Pulmonary artery endothelial cell (primary cell): Measurements from ENCODE around the gene ACVR1B. TPM values are rescaled to one million over a fixed set of nuclear protein-coding genes. Genes with fewer than 3 reads are reported as not detected.

Source experiments
- DNase-seq: peaks from one replicate; pipeline ENCODE4 v3.0.0-alpha.2; 2011; ENCODE audit warnings: low read depth, low spot score
- total RNA-seq: library from RNA; depleted of rRNA; stranded (reverse); fragments of >200 nt; gene quantifications from 2 replicates; pipeline ENCODE4 v1.2.3, GENCODE V29; 2014

The ACVR1B gene
- total RNA-seq, 1 donor from 2014 or later = 20.5 TPM

DNA sequence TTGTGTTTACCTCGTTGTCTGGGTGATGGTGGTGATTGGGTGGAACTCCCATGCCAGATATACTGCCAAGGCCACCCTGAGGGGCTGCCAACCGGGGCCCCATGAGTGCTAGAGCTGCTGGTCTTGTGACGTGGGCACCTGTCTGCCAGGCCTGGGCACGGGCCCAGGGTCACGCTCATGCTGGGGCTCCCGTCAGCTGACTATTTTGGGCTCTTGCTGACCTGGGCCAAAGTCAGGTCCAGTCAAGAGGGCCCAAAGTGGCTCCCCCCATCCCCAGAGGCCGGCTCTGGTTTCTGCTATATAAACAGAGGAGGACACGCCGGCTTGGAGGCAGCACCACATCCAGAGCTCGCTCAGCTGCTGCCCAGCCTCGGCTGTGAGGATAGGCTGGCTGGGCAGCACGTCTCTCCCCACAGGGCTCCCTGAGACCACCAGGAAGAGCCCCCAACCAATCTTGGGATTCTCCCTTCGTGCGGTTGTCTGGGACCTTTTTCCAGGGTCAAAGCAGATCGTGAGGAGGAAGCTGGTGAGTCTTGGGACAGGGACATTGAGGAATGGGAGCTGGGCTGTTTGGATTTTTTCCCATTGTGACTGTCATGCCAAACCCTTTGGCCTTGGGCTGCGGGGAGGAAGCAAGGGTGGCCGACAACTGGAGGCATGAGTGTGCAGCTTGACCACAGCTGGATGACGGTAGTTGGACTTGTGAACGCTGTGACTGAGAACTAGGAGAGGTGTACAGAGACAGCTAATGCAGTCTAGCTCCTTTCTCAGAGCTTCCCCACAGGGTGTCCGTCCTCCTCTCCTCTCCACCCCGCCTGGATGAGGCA, 92.1 kb downstream of the ACVR1B start:
- no peak for DNase-seq

DNA sequence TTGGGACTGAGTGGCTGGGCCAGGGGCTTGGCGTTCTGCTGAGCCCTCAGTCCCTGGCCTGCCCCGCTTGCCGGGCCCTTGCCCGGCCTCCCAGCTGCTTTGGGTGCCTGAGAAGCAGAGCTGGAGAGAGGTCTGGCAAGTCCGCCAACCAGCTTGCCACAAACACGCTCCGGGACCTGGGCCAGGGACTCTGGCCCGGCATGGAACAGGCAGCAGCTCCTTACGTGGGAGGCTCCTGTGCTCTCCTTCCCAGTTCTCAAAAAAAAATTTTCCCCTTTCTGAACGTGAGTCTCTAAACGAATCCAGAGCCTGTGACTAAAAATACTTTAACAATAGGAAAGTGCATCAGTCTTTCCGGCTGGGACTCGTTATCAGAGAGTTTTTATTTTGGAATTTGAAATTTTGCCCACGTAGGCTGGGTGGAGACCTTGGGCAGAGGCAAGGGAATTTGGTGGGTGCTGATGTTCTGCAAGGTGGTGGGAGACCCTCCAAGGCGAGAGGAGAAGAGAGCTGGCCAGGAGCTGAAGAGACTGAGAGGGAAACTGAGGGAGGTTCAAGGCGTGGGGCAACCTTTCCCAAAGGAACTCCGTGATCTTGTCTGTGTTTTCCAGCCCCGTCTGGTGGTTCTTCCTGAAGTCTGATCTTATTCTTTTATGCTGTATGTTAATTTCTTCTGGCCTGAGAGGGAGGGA, 92.9 kb downstream of the ACVR1B start:
- DNase-seq = peak; percentile 53

DNA sequence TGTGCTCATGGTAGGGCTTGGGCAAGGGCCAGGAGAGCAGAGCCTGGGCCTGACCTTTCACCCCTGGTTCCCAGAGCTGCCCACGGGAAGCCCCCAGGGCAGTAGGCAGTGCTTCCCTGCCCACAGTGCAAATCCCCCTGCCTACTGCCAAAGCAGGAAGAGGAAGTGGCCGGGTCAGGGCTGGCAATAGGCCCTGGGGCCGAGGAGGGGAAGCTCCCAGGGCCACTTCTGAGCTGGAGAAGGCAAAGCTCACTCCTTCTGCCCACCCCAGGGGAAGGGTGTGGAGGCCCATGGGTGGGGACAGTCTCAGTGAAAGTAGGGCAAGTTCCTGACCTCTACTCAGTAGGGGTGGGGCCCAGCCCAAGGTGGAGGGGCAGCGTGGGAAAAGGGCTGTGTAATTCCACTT, 94.3 kb downstream of the ACVR1B start:
- no peak for DNase-seq

Other genes starting within 250 kb of the ACVR1B start
- 0.18 and 0.53 TPM in 2 replicates for gene FIGNL2, start 103.0 kb upstream of the ACVR1B start, total RNA-seq
- 0.07 and 0.20 TPM in 2 replicates for gene ANKRD33, start 63.6 kb upstream of the ACVR1B start, total RNA-seq
- gene ACVRL1, start 44.2 kb upstream of the ACVR1B start, total RNA-seq = 439 and 664 TPM in 2 replicates
- gene TAMALIN, start 55.2 kb downstream of the ACVR1B start, total RNA-seq = 42.7 and 42.8 TPM in 2 replicates
- 1.1 and 1.5 TPM in 2 replicates for gene NR4A1, start 99.7 kb downstream of the ACVR1B start, total RNA-seq
- gene ATG101, start 118.3 kb downstream of the ACVR1B start, total RNA-seq = 70.2 and 92.9 TPM in 2 replicates
- 0.07 and 0.21 TPM in 2 replicates for gene SMIM41, start 128.0 kb downstream of the ACVR1B start, total RNA-seq
- gene KRT80, start 240.3 kb downstream of the ACVR1B start, total RNA-seq = 2.0 and 4.9 TPM in 2 replicates